Measurements from ENCODE around the gene TEDDM1. TPM values are rescaled to one million over a fixed set of nuclear protein-coding genes. Genes with fewer than 3 reads are reported as not detected.

TEDDM1 gene
- total RNA-seq, 1 experiment from 2014 or later = not detected

DNA sequence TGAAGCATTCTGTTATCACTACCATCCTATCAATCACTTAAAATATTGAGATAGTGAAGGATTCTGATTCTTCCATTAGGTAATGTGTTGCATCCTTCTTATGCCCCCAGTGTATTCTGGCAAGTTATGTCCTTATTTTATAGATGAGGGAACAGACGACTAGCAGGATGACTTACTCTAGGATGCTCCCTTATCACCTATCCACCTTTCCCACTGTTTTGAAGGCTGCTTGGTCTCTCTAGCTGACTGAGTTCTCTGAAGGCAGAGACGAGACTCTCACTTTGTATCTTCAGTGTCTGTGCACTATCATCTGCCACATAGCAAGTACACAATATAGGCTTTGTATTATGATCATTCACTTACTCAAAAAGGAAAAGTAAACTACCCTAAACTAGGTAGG is 12.9 kb downstream of the TEDDM1 start (continued):
- TF ChIP-seq ZNF219 (CRISPR knock-in tag; IDR thresholded peaks at IDR 0.05; ENCODE audit: borderline replicate concordance) = no peak

DNA sequence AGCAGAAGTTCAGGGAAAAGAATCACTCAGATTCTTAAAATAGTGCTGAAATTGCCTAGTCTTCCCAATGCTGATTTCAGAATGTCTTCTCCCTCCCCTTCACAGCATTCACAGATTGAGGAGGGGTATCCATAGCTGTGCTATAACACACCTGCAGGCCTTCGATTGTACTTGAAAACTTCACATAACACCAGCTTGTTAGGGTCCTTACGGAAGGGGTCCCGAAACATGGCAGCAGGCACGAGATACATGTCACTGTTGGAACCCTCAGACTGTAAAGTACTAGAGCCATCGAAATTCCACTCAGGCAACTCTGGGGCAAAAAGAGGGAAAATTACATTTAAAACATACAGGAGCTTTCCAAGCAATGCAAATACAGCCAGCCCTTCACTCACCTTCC is 13.5 kb downstream of the TEDDM1 start:
- no peak for TF ChIP-seq IRF2 (CRISPR knock-in tag; IDR thresholded peaks at IDR 0.05; ENCODE audit: borderline replicate concordance, low read depth)
- TF ChIP-seq MXD4 (CRISPR knock-in tag; IDR thresholded peaks at IDR 0.05; ENCODE audit: borderline replicate concordance) = no peak
- TF ChIP-seq NFE2L1 (CRISPR knock-in tag; IDR thresholded peaks at IDR 0.05) = no peak
- no peak for TF ChIP-seq SP1 (CRISPR knock-in tag; conservative IDR thresholded peaks at IDR 0.05)
- ChIA-PET CTCF (no interaction called here), POLR2A (no interaction called here)
- no peak for ATAC-seq
- Mint-ChIP-seq H3K27ac (0 out of 2 replicates have a peak overlapping the region, but pooled peaks have one; percentile 41), H3K9me3 (no peaks in the 10 kb centered on the region), H3K27me3 (ENCODE audit: low read depth) (no peaks in the 10 kb centered on the region), H3K4me1 (peaks cover 18% of the 10 kb centered on the region), H3K4me3 (no peak overlapping the region), H3K36me3 (peaks cover 88% of the 10 kb centered on the region)
- DNase-seq (ENCODE audit: low spot score) = no peak

DNA sequence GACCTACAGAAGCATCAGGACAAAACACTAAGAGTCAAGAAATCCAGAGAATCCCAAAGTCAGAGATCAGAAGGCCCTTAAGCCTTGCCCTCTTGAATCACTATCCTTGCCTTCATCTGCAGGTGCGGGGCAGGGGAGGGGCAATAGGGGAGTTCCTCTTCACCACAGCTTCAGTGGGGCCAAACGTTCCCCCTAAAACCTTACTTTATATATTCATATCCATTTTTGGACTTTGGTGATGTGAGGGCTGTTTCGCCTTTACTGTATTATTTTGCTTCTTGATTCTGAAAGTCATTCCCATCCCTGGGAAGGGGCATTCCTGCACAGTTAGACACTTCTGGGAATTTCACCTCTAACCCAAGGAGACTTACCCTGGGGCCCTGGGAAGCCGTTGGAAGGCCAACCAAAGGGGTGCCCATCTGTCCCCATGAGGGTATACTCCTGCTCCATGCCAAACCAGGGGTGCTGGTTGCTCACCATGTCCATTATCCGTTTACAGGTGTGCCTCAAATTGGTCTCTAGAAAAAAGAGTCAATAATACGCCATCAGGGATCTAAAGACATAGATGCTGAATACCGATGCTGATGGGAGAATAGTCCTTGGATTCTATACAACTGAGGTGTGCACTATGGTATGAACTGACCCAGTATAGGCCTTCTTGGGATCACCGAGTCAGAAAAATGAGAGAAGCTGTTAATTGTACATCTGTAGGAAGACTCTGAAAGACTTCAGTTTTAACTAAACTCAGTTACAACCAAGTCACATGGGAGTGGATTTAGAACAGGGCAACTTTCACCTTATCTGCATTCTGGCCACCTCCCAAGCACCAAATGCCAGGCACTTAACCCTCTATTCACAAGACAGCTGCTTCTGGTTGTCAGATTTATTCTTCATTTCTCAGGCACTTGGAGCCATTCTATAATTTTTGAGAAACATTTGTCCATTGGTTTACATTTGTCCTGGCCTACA is 14.3 kb downstream of the TEDDM1 start:
- H3K4me3 Mint-ChIP-seq = no peak overlapping the region
- no peaks in the 10 kb centered on the region for H3K9me3 Mint-ChIP-seq
- no peaks in the 10 kb centered on the region for H3K27me3 Mint-ChIP-seq (ENCODE audit: low read depth)
- peaks cover 18% of the 10 kb centered on the region for H3K4me1 Mint-ChIP-seq
- CTCF ChIA-PET = no interaction called here
- TF ChIP-seq TP53 (CRISPR knock-in tag; IDR thresholded peaks at IDR 0.05) = no peak
- no peak for TF ChIP-seq IRF2 (CRISPR knock-in tag; IDR thresholded peaks at IDR 0.05; ENCODE audit: borderline replicate concordance, low read depth)
- no peak for TF ChIP-seq ZNF317 (CRISPR knock-in tag; IDR thresholded peaks at IDR 0.05; ENCODE audit: borderline replicate concordance, low read depth)
- TF ChIP-seq, protein P1, sequence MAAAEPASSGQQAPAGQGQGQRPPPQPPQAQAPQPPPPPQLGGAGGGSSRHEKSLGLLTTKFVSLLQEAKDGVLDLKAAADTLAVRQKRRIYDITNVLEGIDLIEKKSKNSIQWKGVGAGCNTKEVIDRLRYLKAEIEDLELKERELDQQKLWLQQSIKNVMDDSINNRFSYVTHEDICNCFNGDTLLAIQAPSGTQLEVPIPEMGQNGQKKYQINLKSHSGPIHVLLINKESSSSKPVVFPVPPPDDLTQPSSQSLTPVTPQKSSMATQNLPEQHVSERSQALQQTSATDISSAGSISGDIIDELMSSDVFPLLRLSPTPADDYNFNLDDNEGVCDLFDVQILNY (CRISPR knock-in tag; IDR thresholded peaks at IDR 0.05) = no peak
- DNase-seq (ENCODE audit: low spot score) = no peak
- ATAC-seq = no peak
- peaks cover 95% of the 10 kb centered on the region for H3K36me3 Mint-ChIP-seq
- H3K27ac Mint-ChIP-seq = no peak overlapping the region
- POLR2A ChIA-PET = no interaction called here

DNA sequence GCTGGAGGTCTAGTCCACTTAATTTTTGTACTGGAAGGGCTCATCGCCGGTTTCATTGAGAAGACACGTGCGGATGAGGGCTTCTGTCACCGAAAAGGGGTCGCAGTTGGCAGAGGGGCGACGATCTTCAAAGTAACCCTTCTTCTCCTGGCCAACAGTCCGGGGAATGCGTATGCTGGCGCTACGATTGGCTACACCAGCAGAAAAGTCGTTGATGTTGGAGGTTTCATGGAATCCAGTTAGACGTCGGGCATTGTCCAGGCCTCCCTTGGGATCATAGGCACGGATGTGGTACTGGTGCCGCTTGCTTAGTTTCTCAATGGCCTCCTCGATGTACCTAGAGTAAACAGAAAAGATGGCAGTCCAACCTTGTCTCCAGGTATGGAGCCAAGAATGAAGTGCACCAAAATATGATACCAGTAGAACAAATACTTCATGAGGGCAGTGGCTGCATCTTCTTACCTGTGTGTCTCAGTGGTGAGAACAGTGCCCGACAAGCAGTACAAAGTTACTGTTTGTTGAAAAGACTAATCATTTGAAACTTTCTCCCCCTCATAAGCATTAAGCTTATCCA is 16.0 kb downstream of the TEDDM1 start:
- Mint-ChIP-seq H3K4me1 (peaks cover 11% of the 10 kb centered on the region), H3K4me3 (no peak overlapping the region), H3K27me3 (ENCODE audit: low read depth) (no peaks in the 10 kb centered on the region), H3K36me3 (peaks cover 82% of the 10 kb centered on the region), H3K27ac (no peak overlapping the region), H3K9me3 (no peaks in the 10 kb centered on the region)
- ATAC-seq = no peak
- CTCF ChIA-PET = no interaction called here
- no peak for DNase-seq (ENCODE audit: low spot score)
- POLR2A ChIA-PET = no interaction called here
- no peak for TF ChIP-seq GRHL2 (CRISPR knock-in tag; IDR thresholded peaks at IDR 0.05; ENCODE audit: insufficient replicate concordance, severe bottlenecking)
- TF ChIP-seq ETV6 (CRISPR knock-in tag; IDR thresholded peaks at IDR 0.05) = no peak
- TF ChIP-seq, protein P2, sequence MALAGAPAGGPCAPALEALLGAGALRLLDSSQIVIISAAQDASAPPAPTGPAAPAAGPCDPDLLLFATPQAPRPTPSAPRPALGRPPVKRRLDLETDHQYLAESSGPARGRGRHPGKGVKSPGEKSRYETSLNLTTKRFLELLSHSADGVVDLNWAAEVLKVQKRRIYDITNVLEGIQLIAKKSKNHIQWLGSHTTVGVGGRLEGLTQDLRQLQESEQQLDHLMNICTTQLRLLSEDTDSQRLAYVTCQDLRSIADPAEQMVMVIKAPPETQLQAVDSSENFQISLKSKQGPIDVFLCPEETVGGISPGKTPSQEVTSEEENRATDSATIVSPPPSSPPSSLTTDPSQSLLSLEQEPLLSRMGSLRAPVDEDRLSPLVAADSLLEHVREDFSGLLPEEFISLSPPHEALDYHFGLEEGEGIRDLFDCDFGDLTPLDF (CRISPR knock-in tag; IDR thresholded peaks at IDR 0.05) = no peak
- TF ChIP-seq FOXP1 (CRISPR knock-in tag; IDR thresholded peaks at IDR 0.05; ENCODE audit: borderline replicate concordance) = no peak
- TF ChIP-seq, protein P1 (CRISPR knock-in tag; IDR thresholded peaks at IDR 0.05) = no peak
- TF ChIP-seq, protein P3, sequence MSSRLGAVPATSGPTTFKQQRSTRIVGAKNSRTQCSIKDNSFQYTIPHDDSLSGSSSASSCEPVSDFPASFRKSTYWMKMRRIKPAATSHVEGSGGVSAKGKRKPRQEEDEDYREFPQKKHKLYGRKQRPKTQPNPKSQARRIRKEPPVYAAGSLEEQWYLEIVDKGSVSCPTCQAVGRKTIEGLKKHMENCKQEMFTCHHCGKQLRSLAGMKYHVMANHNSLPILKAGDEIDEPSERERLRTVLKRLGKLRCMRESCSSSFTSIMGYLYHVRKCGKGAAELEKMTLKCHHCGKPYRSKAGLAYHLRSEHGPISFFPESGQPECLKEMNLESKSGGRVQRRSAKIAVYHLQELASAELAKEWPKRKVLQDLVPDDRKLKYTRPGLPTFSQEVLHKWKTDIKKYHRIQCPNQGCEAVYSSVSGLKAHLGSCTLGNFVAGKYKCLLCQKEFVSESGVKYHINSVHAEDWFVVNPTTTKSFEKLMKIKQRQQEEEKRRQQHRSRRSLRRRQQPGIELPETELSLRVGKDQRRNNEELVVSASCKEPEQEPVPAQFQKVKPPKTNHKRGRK (CRISPR knock-in tag; IDR thresholded peaks at IDR 0.05; ENCODE audit: borderline replicate concordance) = no peak
- no peak for TF ChIP-seq SP1 (CRISPR knock-in tag; conservative IDR thresholded peaks at IDR 0.05)
- TF ChIP-seq TEAD1 (CRISPR knock-in tag; IDR thresholded peaks at IDR 0.05) = no peak
- TF ChIP-seq, protein P4, sequence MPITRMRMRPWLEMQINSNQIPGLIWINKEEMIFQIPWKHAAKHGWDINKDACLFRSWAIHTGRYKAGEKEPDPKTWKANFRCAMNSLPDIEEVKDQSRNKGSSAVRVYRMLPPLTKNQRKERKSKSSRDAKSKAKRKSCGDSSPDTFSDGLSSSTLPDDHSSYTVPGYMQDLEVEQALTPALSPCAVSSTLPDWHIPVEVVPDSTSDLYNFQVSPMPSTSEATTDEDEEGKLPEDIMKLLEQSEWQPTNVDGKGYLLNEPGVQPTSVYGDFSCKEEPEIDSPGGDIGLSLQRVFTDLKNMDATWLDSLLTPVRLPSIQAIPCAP (CRISPR knock-in tag; IDR thresholded peaks at IDR 0.05) = no peak
- no peak for TF ChIP-seq NFATC4 (CRISPR knock-in tag; IDR thresholded peaks at IDR 0.05)
- TF ChIP-seq, protein P5, sequence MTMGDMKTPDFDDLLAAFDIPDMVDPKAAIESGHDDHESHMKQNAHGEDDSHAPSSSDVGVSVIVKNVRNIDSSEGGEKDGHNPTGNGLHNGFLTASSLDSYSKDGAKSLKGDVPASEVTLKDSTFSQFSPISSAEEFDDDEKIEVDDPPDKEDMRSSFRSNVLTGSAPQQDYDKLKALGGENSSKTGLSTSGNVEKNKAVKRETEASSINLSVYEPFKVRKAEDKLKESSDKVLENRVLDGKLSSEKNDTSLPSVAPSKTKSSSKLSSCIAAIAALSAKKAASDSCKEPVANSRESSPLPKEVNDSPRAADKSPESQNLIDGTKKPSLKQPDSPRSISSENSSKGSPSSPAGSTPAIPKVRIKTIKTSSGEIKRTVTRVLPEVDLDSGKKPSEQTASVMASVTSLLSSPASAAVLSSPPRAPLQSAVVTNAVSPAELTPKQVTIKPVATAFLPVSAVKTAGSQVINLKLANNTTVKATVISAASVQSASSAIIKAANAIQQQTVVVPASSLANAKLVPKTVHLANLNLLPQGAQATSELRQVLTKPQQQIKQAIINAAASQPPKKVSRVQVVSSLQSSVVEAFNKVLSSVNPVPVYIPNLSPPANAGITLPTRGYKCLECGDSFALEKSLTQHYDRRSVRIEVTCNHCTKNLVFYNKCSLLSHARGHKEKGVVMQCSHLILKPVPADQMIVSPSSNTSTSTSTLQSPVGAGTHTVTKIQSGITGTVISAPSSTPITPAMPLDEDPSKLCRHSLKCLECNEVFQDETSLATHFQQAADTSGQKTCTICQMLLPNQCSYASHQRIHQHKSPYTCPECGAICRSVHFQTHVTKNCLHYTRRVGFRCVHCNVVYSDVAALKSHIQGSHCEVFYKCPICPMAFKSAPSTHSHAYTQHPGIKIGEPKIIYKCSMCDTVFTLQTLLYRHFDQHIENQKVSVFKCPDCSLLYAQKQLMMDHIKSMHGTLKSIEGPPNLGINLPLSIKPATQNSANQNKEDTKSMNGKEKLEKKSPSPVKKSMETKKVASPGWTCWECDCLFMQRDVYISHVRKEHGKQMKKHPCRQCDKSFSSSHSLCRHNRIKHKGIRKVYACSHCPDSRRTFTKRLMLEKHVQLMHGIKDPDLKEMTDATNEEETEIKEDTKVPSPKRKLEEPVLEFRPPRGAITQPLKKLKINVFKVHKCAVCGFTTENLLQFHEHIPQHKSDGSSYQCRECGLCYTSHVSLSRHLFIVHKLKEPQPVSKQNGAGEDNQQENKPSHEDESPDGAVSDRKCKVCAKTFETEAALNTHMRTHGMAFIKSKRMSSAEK (CRISPR knock-in tag; IDR thresholded peaks at IDR 0.05; ENCODE audit: borderline replicate concordance) = no peak
- TF ChIP-seq FOXK1 (CRISPR knock-in tag; IDR thresholded peaks at IDR 0.05) = no peak
- TF ChIP-seq ZNF317 (CRISPR knock-in tag; IDR thresholded peaks at IDR 0.05; ENCODE audit: borderline replicate concordance, low read depth) = no peak

All from WTC11 (cell line).